Measurements from ENCODE around the gene SSH2.

DNA sequence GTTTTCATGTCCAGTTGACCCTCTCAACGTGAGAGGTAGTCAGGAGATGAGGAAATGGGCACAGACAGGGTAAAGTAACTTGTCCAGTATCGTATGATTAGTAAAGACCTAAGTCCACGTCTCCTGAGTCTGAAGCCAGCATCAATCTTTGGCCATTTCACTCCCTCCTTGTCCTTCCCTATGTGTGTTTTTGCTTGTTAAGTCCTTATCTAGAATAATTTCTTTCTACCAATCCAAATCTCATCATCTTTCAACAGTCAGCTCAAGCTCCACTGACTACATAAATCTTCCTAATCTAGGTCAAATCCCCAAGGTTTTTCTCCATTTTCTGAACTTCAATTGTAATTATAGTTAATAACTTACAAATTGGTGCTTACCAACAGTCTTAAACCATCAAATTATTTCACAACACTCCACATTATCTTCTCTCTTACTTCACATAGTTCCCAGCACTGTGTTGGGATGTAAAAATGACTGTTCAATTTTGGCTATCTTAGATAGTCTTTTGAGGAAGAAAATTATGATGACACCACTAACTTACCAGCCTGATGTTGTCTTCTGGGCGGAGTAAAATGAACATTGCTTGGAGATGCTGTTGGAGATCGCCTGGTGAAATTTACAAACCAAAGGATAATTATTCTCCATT is 235.0 kb downstream of the SSH2 start:
- TF ChIP-seq, protein P1, sequence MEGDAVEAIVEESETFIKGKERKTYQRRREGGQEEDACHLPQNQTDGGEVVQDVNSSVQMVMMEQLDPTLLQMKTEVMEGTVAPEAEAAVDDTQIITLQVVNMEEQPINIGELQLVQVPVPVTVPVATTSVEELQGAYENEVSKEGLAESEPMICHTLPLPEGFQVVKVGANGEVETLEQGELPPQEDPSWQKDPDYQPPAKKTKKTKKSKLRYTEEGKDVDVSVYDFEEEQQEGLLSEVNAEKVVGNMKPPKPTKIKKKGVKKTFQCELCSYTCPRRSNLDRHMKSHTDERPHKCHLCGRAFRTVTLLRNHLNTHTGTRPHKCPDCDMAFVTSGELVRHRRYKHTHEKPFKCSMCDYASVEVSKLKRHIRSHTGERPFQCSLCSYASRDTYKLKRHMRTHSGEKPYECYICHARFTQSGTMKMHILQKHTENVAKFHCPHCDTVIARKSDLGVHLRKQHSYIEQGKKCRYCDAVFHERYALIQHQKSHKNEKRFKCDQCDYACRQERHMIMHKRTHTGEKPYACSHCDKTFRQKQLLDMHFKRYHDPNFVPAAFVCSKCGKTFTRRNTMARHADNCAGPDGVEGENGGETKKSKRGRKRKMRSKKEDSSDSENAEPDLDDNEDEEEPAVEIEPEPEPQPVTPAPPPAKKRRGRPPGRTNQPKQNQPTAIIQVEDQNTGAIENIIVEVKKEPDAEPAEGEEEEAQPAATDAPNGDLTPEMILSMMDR (conservative IDR thresholded peaks at IDR 0.05): no peak
- TF ChIP-seq EZH2 (IDR thresholded peaks at IDR 0.05; ENCODE audit: low read depth): no peak
